ENCODE results near the gene SFMBT1. TPM values are rescaled to one million over a fixed set of nuclear protein-coding genes. Genes with fewer than 3 reads are reported as not detected.

Gene SFMBT1
- total and polyA plus RNA-seq, 12 donors = 3.1 to 19.1 (median 16.3) TPM

DNA sequence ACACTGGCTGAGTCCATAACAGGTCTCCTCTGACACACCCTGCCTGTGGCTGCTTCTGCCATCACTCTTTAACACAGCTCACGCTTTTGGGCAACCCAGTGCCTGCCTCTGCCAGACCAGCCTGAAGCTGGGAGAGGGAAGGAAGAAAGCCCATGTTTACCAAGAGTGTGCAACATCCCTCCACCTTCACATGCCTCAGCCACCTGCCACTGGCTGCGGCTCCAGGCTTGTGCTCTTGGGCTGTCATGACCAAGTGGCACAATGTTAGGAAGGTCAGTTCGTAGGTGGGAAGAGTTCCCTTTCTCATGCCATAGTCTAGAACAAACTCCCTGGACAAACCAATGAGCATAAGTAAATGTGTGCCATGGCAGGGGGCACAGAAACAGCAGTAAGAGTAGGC lies 168.8 kb downstream of the SFMBT1 start:
- intact Hi-C loops (cut with DNase I) = no loop called here
- H3K4me1 ChIP-seq = peaks cover 0 to 20% (median 0%) of the 10 kb centered on the region in 9 donors
- H3K27ac ChIP-seq = no peak overlapping the region
- no peak for DNase-seq
- no peak for ATAC-seq
- TF ChIP-seq, protein P1, sequence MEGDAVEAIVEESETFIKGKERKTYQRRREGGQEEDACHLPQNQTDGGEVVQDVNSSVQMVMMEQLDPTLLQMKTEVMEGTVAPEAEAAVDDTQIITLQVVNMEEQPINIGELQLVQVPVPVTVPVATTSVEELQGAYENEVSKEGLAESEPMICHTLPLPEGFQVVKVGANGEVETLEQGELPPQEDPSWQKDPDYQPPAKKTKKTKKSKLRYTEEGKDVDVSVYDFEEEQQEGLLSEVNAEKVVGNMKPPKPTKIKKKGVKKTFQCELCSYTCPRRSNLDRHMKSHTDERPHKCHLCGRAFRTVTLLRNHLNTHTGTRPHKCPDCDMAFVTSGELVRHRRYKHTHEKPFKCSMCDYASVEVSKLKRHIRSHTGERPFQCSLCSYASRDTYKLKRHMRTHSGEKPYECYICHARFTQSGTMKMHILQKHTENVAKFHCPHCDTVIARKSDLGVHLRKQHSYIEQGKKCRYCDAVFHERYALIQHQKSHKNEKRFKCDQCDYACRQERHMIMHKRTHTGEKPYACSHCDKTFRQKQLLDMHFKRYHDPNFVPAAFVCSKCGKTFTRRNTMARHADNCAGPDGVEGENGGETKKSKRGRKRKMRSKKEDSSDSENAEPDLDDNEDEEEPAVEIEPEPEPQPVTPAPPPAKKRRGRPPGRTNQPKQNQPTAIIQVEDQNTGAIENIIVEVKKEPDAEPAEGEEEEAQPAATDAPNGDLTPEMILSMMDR (IDR thresholded peaks at IDR 0.05) = no peak
- H3K4me3 ChIP-seq = no peak overlapping the region
- H3K36me3 ChIP-seq = peaks cover 0 to 17% (median 0%) of the 10 kb centered on the region in 9 donors
- H3K27me3 ChIP-seq = no peaks in the 10 kb centered on the region
- WGBS, 2 donors = 96 to 100% methylated on average over 3 of the region's 3 CpGs
- H3K9me3 ChIP-seq = no peaks in the 10 kb centered on the region

- DNase-seq = no peak
- WGBS, 2 donors = 88 to 89% methylated on average over 9 of the region's 9 CpGs
- Histone ChIP-seq H3K36me3 (peaks cover 0 to 13% (median 0%) of the 10 kb centered on the region in 9 donors), H3K27me3 (no peaks in the 10 kb centered on the region), H3K4me3 (no peak overlapping the region), H3K9me3 (no peaks in the 10 kb centered on the region), H3K4me1 (peaks cover 0 to 21% (median 0%) of the 10 kb centered on the region in 9 donors), H3K27ac (no peak overlapping the region)
- intact Hi-C loops (cut with DNase I) = no loop called here
- no peak for ATAC-seq
- TF ChIP-seq, protein P1 (IDR thresholded peaks at IDR 0.05) = no peak
Observed at GRCh38 chr3:52874864-52875587, 170.8 kb downstream of the SFMBT1 start.

DNA sequence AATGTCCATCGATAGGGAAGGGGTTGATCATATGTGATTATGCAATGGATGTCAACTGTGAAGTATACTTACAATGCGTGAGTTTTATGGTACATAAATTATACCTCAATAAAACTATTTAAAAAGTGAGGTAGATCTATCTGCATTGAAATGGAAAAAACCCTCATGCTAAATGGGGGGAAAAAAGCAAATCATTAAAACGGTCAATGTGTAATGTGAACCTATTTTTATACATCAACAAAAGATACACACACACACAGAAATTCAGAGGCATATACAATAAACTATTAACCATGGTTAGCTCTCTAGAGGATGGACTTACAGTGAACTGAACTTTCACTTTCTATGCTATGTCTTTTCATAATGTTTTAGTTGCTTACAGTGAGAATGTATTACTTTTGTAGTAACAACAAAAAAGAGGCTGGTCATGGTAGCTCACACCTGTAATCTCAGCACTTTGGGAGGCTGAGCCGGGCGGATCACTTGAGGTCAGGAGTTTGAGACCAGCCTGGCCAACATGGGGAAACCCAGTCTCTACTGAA lies 171.6 kb downstream of the SFMBT1 start:
- TF ChIP-seq, protein P1 (IDR thresholded peaks at IDR 0.05) = no peak
- ATAC-seq = no peak
- Histone ChIP-seq H3K4me1 (peaks cover 0 to 24% (median 0%) of the 10 kb centered on the region in 9 donors), H3K36me3 (peaks cover 0 to 7% (median 0%) of the 10 kb centered on the region in 9 donors), H3K27me3 (no peaks in the 10 kb centered on the region), H3K27ac (no peak overlapping the region), H3K9me3 (no peaks in the 10 kb centered on the region), H3K4me3 (no peak overlapping the region)
- WGBS, 2 donors = 86 to 92% methylated on average over 5 of the region's 5 CpGs
- intact Hi-C loops (cut with DNase I) = no loop called here
- DNase-seq = no peak

DNA sequence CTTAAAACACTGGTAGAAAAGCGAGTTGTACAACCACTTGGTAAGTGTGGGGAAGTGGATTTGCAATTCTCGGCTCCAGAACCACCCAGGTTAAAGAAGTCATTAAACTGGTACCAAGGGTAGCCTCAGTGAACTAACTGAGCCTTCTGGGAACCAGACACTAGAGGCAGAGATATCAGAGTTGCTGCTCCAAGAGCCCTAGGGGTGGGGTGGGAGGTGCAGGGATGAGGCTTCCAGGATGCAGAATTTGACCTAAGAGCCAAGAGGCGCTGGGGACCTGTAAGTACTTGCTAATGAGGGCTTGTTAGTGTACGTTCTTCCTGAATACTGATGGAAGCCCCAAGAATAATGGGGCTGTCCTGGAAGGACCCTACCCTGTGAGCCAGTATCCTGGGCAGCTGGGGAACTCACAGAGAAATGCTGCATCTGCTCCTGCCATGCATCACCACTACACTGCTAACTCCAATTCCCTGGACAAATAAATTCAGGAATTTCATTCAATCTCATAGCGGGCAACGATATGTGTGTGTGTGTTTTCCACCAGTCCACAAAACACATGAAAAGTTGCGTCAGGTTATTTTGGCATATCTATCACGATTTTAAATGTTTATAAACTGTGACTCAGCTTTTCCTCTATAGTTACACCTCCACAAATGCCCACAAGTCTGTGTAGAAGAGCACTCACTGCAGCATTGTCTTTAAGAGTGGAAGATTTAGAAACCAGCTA lies 172.3 kb downstream of the SFMBT1 start:
- Histone ChIP-seq H3K27ac (no peak overlapping the region), H3K36me3 (peaks cover 0 to under 1% (median 0%) of the 10 kb centered on the region in 9 donors), H3K9me3 (no peaks in the 10 kb centered on the region), H3K27me3 (no peaks in the 10 kb centered on the region), H3K4me3 (no peak overlapping the region), H3K4me1 (peaks cover 0 to 24% (median 0%) of the 10 kb centered on the region in 9 donors)
- no peak for ATAC-seq
- intact Hi-C loops (cut with DNase I) = no loop called here
- DNase-seq = no peak
- TF ChIP-seq, protein P1 (IDR thresholded peaks at IDR 0.05) = no peak
- WGBS, 2 donors = 87 to 88% methylated on average over 8 of the region's 8 CpGs

All from heart right ventricle (tissue), 16 donors.